HEK293 (cell line): ENCODE measurements around the gene PIF1.

Experiments
- CTCF ChIA-PET: fragments of 350-600 bp; formaldehyde crosslinking; extraction: SDS; loops from one replicate; lab custom pipeline; 2021; ENCODE audit warnings: antibody characterized with exemption; lab: Yijun Ruan, JAX
- POLR2A ChIA-PET: fragments of 300-600 bp; formaldehyde crosslinking; extraction: SDS; loops from one replicate; lab custom pipeline; 2020; ENCODE audit warnings: antibody characterized with exemption, inconsistent platforms; lab: Yijun Ruan, JAX
- H3K27ac ChIP-seq: fragments of 200-500 bp; sonication (Bioruptor generic); 2 replicates; pipeline ENCODE4 v1.5.1; 2014; ENCODE audit warnings: low read depth, low read length, control low read depth, inconsistent platforms; ENCODE audit errors: extremely low read depth
- H3K36me3 ChIP-seq, 2 experiments: fragments of 200-500 bp in 1 of 2; sonication (Bioruptor generic) in 1 of 2; 1 replicate in 1 of 2; 2 replicates in 1 of 2; pipeline ENCODE4 v1.5.1; 2014 to 2017; ENCODE audit warnings: inconsistent platforms in 2 of 2, low read length in 2 of 2; ENCODE audit not compliant: control insufficient read depth in 2 of 2, insufficient read depth in 1 of 2
- H3K4me1 ChIP-seq: fragments of 200-500 bp; sonication (Bioruptor generic); 2 replicates; pipeline ENCODE4 v1.5.1; 2014; ENCODE audit warnings: mild to moderate bottlenecking, low read length, inconsistent platforms; ENCODE audit not compliant: control insufficient read depth, insufficient read depth
- H3K4me3 ChIP-seq: 2 replicates; pipeline ENCODE4 v1.5.1; 2011; ENCODE audit warnings: low read depth, mild to moderate bottlenecking, control low read depth, low read length, moderate library complexity
- H3K9me3 ChIP-seq: fragments of 200-500 bp; sonication (Bioruptor generic); 2 replicates; pipeline ENCODE4 v1.5.1; 2014; ENCODE audit warnings: low read depth, low read length, inconsistent platforms; ENCODE audit not compliant: control insufficient read depth, insufficient read depth
- KLF1 ChIP-seq: fragments of 450-650 bp; formaldehyde crosslinking; IDR thresholded peaks from 2 replicates; pipeline ENCODE4 v1.5.1; 2016; ENCODE audit warnings: missing biosample characterization, missing genetic modification characterization
- KLF7 ChIP-seq: fragments of 450-650 bp; formaldehyde crosslinking; IDR thresholded peaks from 2 replicates; pipeline ENCODE4 v1.5.1; 2016; ENCODE audit warnings: missing biosample characterization, missing genetic modification characterization, borderline replicate concordance
- KLF8 ChIP-seq: fragments of 450-650 bp; formaldehyde crosslinking; IDR thresholded peaks from 2 replicates; pipeline ENCODE4 v1.5.1; 2016; ENCODE audit warnings: missing biosample characterization, missing genetic modification characterization
- OVOL3 ChIP-seq: fragments of 450-650 bp; formaldehyde crosslinking; IDR thresholded peaks from 2 replicates; pipeline ENCODE4 v1.5.1; 2016; ENCODE audit warnings: missing biosample characterization, missing genetic modification characterization
- REPIN1 ChIP-seq: fragments of 450-650 bp; formaldehyde crosslinking; IDR thresholded peaks from 2 replicates; pipeline ENCODE4 v1.5.1; 2017; ENCODE audit warnings: missing biosample characterization, missing genetic modification characterization, low read depth
- SP3 ChIP-seq: fragments of 450-650 bp; formaldehyde crosslinking; IDR thresholded peaks from 2 replicates; pipeline ENCODE4 v1.5.1; 2016; ENCODE audit warnings: missing biosample characterization, missing genetic modification characterization
- YY2 ChIP-seq: fragments of 450-650 bp; formaldehyde crosslinking; IDR thresholded peaks from 2 replicates; pipeline ENCODE4 v1.5.1; 2016; ENCODE audit warnings: missing biosample characterization, missing genetic modification characterization
- ZBTB26 ChIP-seq: fragments of 450-650 bp; formaldehyde crosslinking; optimal IDR thresholded peaks from 2 replicates; pipeline ENCODE3; 2016; ENCODE audit warnings: missing biosample characterization, mild to moderate bottlenecking, missing genetic modification characterization
- ZFP41 ChIP-seq: fragments of 450-650 bp; formaldehyde crosslinking; IDR thresholded peaks from 2 replicates; pipeline ENCODE4 v1.5.1; 2016; ENCODE audit warnings: missing biosample characterization, missing genetic modification characterization, borderline replicate concordance
- ZNF138 ChIP-seq: fragments of 450-650 bp; formaldehyde crosslinking; IDR thresholded peaks from 2 replicates; pipeline ENCODE4 v1.5.1; 2016; ENCODE audit warnings: missing biosample characterization, missing genetic modification characterization, borderline replicate concordance
- ZNF148 ChIP-seq: fragments of 450-650 bp; formaldehyde crosslinking; IDR thresholded peaks from 2 replicates; pipeline ENCODE4 v1.5.0; 2017; ENCODE audit warnings: missing biosample characterization, missing genetic modification characterization, borderline replicate concordance
- ZNF157 ChIP-seq: fragments of 450-650 bp; formaldehyde crosslinking; IDR thresholded peaks from 2 replicates; pipeline ENCODE4 v1.5.1; 2016; ENCODE audit warnings: missing biosample characterization, missing genetic modification characterization
- ZNF175 ChIP-seq: fragments of 450-650 bp; formaldehyde crosslinking; IDR thresholded peaks from 2 replicates; pipeline ENCODE4 v1.5.1; 2016; ENCODE audit warnings: missing biosample characterization, missing genetic modification characterization
- ZNF341 ChIP-seq: fragments of 450-650 bp; formaldehyde crosslinking; IDR thresholded peaks from 2 replicates; pipeline ENCODE4; 2016; ENCODE audit warnings: low read depth, missing biosample characterization, missing genetic modification characterization
- ZNF354C ChIP-seq: fragments of 450-650 bp; formaldehyde crosslinking; IDR thresholded peaks from 2 replicates; pipeline ENCODE4 v1.5.1; 2016; ENCODE audit warnings: missing biosample characterization, missing genetic modification characterization, low read depth, borderline replicate concordance
- ZNF404 ChIP-seq: fragments of 450-650 bp; formaldehyde crosslinking; IDR thresholded peaks from 2 replicates; pipeline ENCODE4 v1.5.1; 2017; ENCODE audit warnings: missing biosample characterization, missing genetic modification characterization
- ZNF549 ChIP-seq: fragments of 450-650 bp; IDR thresholded peaks from 2 replicates; pipeline ENCODE4 v1.5.1; 2018; ENCODE audit warnings: missing biosample characterization, missing genetic modification characterization, mild to moderate bottlenecking, inconsistent platforms, moderate library complexity
- ZSCAN4 ChIP-seq: fragments of 450-650 bp; formaldehyde crosslinking; IDR thresholded peaks from 2 replicates; pipeline ENCODE4 v1.5.1; 2017; ENCODE audit warnings: missing biosample characterization, missing genetic modification characterization
- TF ChIP-seq, protein P1 (sequence below): fragments of 450-650 bp; formaldehyde crosslinking; IDR thresholded peaks from 2 replicates; pipeline ENCODE4 v1.5.1; 2016; ENCODE audit warnings: missing biosample characterization, missing genetic modification characterization
- TF ChIP-seq, protein P2 (sequence below): fragments of 450-650 bp; formaldehyde crosslinking; IDR thresholded peaks from 2 replicates; pipeline ENCODE4 v1.5.1; 2016; ENCODE audit warnings: missing biosample characterization, missing genetic modification characterization

The PIF1 gene

GRCh38 chr15:64845183-64845611 lies 19.8 kb upstream of the PIF1 start:
- Histone ChIP-seq H3K4me3 (no peak overlapping the region), H3K27ac (no peak overlapping the region)
- POLR2A ChIA-PET = no interaction called here
- TF ChIP-seq ZNF341 (tag by site-specific recombination) (peak; percentile 36), OVOL3 (tag by site-specific recombination) (no peak)
- TF ChIP-seq, all 188 proteins: peak for 1
- peaks cover 0 to 5% of the 10 kb centered on the region in 2 experiments; a peak in 2 of 3 replicates for H3K36me3 ChIP-seq
- no peaks in the 10 kb centered on the region for H3K9me3 ChIP-seq
- CTCF ChIA-PET = no interaction called here
- no peaks in the 10 kb centered on the region for H3K4me1 ChIP-seq

- Histone ChIP-seq H3K4me3 (no peak overlapping the region), H3K9me3 (no peaks in the 10 kb centered on the region), H3K4me1 (no peaks in the 10 kb centered on the region), H3K27ac (no peak overlapping the region), H3K36me3 (peaks cover 0 to 5% of the 10 kb centered on the region in 2 experiments; a peak in 2 of 3 replicates)
- ChIA-PET POLR2A (no interaction called here), CTCF (no interaction called here)
- TF ChIP-seq ZFP41 (tag by site-specific recombination) = no peak
- TF ChIP-seq, protein P1, sequence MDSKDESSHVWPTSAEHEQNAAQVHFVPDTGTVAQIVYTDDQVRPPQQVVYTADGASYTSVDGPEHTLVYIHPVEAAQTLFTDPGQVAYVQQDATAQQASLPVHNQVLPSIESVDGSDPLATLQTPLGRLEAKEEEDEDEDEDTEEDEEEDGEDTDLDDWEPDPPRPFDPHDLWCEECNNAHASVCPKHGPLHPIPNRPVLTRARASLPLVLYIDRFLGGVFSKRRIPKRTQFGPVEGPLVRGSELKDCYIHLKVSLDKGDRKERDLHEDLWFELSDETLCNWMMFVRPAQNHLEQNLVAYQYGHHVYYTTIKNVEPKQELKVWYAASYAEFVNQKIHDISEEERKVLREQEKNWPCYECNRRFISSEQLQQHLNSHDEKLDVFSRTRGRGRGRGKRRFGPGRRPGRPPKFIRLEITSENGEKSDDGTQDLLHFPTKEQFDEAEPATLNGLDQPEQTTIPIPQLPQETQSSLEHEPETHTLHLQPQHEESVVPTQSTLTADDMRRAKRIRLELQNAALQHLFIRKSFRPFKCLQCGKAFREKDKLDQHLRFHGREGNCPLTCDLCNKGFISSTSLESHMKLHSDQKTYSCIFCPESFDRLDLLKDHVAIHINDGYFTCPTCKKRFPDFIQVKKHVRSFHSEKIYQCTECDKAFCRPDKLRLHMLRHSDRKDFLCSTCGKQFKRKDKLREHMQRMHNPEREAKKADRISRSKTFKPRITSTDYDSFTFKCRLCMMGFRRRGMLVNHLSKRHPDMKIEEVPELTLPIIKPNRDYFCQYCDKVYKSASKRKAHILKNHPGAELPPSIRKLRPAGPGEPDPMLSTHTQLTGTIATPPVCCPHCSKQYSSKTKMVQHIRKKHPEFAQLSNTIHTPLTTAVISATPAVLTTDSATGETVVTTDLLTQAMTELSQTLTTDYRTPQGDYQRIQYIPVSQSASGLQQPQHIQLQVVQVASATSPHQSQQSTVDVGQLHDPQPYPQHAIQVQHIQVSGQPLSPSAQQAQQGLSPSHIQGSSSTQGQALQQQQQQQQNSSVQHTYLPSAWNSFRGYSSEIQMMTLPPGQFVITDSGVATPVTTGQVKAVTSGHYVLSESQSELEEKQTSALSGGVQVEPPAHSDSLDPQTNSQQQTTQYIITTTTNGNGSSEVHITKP (tag by site-specific recombination) = peak; percentile 92
Observed at GRCh38 chr15:64844576-64845145, 19.2 kb upstream of the PIF1 start.

DNA sequence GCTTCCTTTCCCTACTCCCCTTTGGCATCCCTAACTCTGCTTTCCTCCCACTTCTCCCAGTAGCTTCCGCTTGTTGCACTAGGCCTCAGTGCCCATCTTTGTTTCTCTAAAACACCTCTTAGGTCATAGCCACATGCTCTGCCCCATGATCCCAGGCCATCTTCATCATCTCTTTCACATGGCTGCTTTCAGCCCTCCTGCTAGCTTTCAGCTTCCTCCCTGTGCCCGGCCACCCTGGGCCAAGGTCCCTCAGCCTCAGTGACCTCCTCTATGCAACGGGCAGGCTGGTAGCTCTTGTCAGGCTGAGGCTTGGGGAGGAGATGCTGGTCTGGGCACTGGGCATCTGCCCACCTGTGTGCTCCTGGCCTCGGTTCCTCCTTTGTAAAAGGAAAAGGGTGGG lies 18.5 kb upstream of the PIF1 start:
- peaks cover 0 to 5% of the 10 kb centered on the region in 2 experiments; a peak in 2 of 3 replicates for H3K36me3 ChIP-seq
- no peaks in the 10 kb centered on the region for H3K4me1 ChIP-seq
- ChIA-PET CTCF (interaction anchor here (0.6 kb wide), 1 partner anchor 99 kb away, joined by 3 read pairs; no protein-coding TSS in a partner anchor), POLR2A (no interaction called here)
- H3K4me3 ChIP-seq = no peak overlapping the region
- no peaks in the 10 kb centered on the region for H3K9me3 ChIP-seq
- H3K27ac ChIP-seq = no peak overlapping the region
- TF ChIP-seq SP3 (tag by site-specific recombination) (no peak), REPIN1 (tag by site-specific recombination) (no peak), ZNF404 (tag by site-specific recombination) (no peak), ZBTB26 (tag by site-specific recombination) (no peak), ZNF148 (tag by site-specific recombination) (no peak), ZNF157 (no peak), ZNF175 (tag by site-specific recombination) (no peak), KLF7 (tag by site-specific recombination) (no peak), KLF8 (no peak), ZNF138 (tag by site-specific recombination) (no peak), ZSCAN4 (no peak), KLF1 (tag by site-specific recombination) (no peak), YY2 (tag by site-specific recombination) (no peak), ZNF354C (tag by site-specific recombination) (no peak), ZNF549 (tag by site-specific recombination) (no peak)
- TF ChIP-seq, protein P2, sequence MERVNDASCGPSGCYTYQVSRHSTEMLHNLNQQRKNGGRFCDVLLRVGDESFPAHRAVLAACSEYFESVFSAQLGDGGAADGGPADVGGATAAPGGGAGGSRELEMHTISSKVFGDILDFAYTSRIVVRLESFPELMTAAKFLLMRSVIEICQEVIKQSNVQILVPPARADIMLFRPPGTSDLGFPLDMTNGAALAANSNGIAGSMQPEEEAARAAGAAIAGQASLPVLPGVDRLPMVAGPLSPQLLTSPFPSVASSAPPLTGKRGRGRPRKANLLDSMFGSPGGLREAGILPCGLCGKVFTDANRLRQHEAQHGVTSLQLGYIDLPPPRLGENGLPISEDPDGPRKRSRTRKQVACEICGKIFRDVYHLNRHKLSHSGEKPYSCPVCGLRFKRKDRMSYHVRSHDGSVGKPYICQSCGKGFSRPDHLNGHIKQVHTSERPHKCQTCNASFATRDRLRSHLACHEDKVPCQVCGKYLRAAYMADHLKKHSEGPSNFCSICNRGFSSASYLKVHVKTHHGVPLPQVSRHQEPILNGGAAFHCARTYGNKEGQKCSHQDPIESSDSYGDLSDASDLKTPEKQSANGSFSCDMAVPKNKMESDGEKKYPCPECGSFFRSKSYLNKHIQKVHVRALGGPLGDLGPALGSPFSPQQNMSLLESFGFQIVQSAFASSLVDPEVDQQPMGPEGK (tag by site-specific recombination) = no peak
